ENCODE results near the gene SYNGR2. TPM values are rescaled to one million over a fixed set of nuclear protein-coding genes. Genes with fewer than 3 reads are reported as not detected.

SYNGR2 gene
- total and polyA plus RNA-seq, 9 of the 15 experiments (the other 6 are each of a cell fraction or from before 2014, with no cell fraction given) = 1.4 to 173 (median 87.8) TPM

- TF ChIP-seq MTA3 (IDR thresholded peaks at IDR 0.05; ENCODE audit: borderline replicate concordance) (peak; percentile 49; the same call in 1 of the 2 replicates), RNF2 (IDR thresholded peaks at IDR 0.05) (peak; percentile 66; the same call in 1 of the 2 replicates), NR4A1 (CRISPR knock-in tag; IDR thresholded peaks at IDR 0.05) (no peak), NR4A1 (tag; IDR thresholded peaks at IDR 0.05) (peak; percentile 73; the same call in 1 of the 2 replicates), ETV5 (CRISPR knock-in tag; IDR thresholded peaks at IDR 0.05; ENCODE audit: low read depth) (peak; percentile 94), NCOR1 (IDR thresholded peaks at IDR 0.05) (peak; percentile 58; the same call in 1 of the 2 replicates), XRCC5 (IDR thresholded peaks at IDR 0.05; ENCODE audit: low read depth, low read length) (no peak), SP1 (CRISPR knock-in tag; IDR thresholded peaks at IDR 0.05) (no peak), MIER1 (IDR thresholded peaks at IDR 0.05; ENCODE audit: low read depth) (no peak), TEAD1 (CRISPR knock-in tag; IDR thresholded peaks at IDR 0.05) (no peak), ARID1B (IDR thresholded peaks at IDR 0.05) (peak; percentile 8; the same call in 1 of the 2 replicates), ZNF511 (CRISPR knock-in tag; IDR thresholded peaks at IDR 0.05) (no peak), CXXC5 (CRISPR knock-in tag; IDR thresholded peaks at IDR 0.05) (peak; percentile 35; the same call in 1 of the 2 replicates), CCNT2 (IDR thresholded peaks at IDR 0.05; ENCODE audit: borderline replicate concordance, extremely low read depth, insufficient read length, low read depth, low read length) (peak; percentile 11), ZNF232 (CRISPR knock-in tag; IDR thresholded peaks at IDR 0.05) (no peak), VEZF1 (CRISPR knock-in tag; IDR thresholded peaks at IDR 0.05) (peak; percentile 77), EP400 (IDR thresholded peaks at IDR 0.05) (peak; percentile 71; the same call in 1 of the 2 replicates), LEF1 (IDR thresholded peaks at IDR 0.05) (peak; percentile 76; the same call in 1 of the 2 replicates), MCM7 (IDR thresholded peaks at IDR 0.05) (no peak), ZNF740 (CRISPR knock-in tag; IDR thresholded peaks at IDR 0.05) (0 out of 2 replicates have a peak, but pooled peaks have one; percentile 37), ZNF740 (tag; IDR thresholded peaks at IDR 0.05) (no peak)
- TF ChIP-seq, protein P1, sequence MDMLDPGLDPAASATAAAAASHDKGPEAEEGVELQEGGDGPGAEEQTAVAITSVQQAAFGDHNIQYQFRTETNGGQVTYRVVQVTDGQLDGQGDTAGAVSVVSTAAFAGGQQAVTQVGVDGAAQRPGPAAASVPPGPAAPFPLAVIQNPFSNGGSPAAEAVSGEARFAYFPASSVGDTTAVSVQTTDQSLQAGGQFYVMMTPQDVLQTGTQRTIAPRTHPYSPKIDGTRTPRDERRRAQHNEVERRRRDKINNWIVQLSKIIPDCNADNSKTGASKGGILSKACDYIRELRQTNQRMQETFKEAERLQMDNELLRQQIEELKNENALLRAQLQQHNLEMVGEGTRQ (CRISPR knock-in tag; IDR thresholded peaks at IDR 0.05) = no peak
- TF ChIP-seq, protein P2, sequence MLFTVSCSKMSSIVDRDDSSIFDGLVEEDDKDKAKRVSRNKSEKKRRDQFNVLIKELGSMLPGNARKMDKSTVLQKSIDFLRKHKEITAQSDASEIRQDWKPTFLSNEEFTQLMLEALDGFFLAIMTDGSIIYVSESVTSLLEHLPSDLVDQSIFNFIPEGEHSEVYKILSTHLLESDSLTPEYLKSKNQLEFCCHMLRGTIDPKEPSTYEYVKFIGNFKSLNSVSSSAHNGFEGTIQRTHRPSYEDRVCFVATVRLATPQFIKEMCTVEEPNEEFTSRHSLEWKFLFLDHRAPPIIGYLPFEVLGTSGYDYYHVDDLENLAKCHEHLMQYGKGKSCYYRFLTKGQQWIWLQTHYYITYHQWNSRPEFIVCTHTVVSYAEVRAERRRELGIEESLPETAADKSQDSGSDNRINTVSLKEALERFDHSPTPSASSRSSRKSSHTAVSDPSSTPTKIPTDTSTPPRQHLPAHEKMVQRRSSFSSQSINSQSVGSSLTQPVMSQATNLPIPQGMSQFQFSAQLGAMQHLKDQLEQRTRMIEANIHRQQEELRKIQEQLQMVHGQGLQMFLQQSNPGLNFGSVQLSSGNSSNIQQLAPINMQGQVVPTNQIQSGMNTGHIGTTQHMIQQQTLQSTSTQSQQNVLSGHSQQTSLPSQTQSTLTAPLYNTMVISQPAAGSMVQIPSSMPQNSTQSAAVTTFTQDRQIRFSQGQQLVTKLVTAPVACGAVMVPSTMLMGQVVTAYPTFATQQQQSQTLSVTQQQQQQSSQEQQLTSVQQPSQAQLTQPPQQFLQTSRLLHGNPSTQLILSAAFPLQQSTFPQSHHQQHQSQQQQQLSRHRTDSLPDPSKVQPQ (CRISPR knock-in tag; IDR thresholded peaks at IDR 0.05; ENCODE audit: borderline replicate concordance) = no peak
Observed at GRCh38 chr17:78127239-78127887, 41.0 kb upstream of the SYNGR2 start (continued).

Measured in K562 (cell line).